Upper lobe of left lung (tissue), 4 donors: ENCODE results near the gene SLC25A31.

Experiments
- CTCF ChIP-seq, 6 experiments: fragments of 450-650 bp in 4 of 6; fragments of 200-600 bp in 2 of 6; sonication (generic) in 2 of 6; IDR thresholded peaks; one replicate each; pipeline ENCODE4 v1.5.1; 2016 to 2019; ENCODE audit warnings: antibody characterized with exemption in 6 of 6
- EP300 ChIP-seq, 4 donors: sonication (generic); formaldehyde crosslinking; IDR thresholded peaks; one replicate each; pipeline ENCODE4 v1.5.1; 2017; ENCODE audit warnings: antibody characterized with exemption in 4 of 4, control low read depth in 2 of 4
- POLR2A ChIP-seq, 4 donors: fragments of 450-650 bp; IDR thresholded peaks; one replicate each; pipeline ENCODE4 v1.5.1; 2016 to 2017; ENCODE audit warnings: antibody characterized with exemption in 4 of 4, mild to moderate bottlenecking in 2 of 4
- POLR2AphosphoS5 ChIP-seq, 2 donors: sonication (generic); formaldehyde crosslinking; IDR thresholded peaks; one replicate each; pipeline ENCODE4 v1.5.1; 2017; ENCODE audit warnings: antibody characterized with exemption in 2 of 2

- TF ChIP-seq POLR2A (IDR thresholded peaks at IDR 0.05) = no peak
- no peak for TF ChIP-seq CTCF (IDR thresholded peaks at IDR 0.05)
- TF ChIP-seq POLR2AphosphoS5 (IDR thresholded peaks at IDR 0.05) = no peak
- TF ChIP-seq EP300 (IDR thresholded peaks at IDR 0.05) = no peak
These were observed 46.4 kb downstream of the SLC25A31 start for GRCh38 chr4:127776620-127777019.
